Measurements from ENCODE around the gene KRT35.

DNA sequence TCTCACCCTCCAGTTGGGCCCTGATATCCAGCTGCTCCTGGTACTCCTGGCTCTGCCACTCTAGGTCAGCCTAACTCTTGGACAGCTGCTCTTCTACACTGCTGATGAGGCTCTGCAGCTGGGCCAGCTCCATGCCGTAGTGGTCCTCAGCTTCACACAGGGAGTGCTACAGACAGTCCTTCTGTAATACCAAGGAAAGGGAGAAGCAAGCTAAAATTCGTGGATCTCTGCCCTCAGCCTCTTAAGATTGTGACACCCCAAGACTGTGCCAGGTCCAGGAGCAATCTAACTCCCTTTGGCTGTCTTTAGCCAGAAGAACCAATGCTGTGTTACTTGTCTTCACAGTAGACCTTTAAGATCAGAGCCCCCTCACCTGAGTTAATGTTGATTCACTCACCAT, 32.4 kb downstream of the KRT35 start:
- TF ChIP-seq POLR2A (IDR thresholded peaks at IDR 0.05; ENCODE audit: low read length) (no peak), GATA1 (IDR thresholded peaks at IDR 0.05; ENCODE audit: low read depth, low read length) (no peak)
